ENCODE measurements around the gene BAIAP3. TPM values are rescaled to one million over a fixed set of nuclear protein-coding genes. Genes with fewer than 3 reads are reported as not detected.
A peak's percentile ranks its signal among the peaks of the same experiment; 100 is the strongest.

Gene BAIAP3
- total RNA-seq, 4 donors from 2014 or later, result 1.3 to 4.2 (median 2.3) TPM

- Histone ChIP-seq H3K27ac (replicated peaks in 1 of 4) (no peak overlapping the region), H3K9me3 (no peaks in the 10 kb centered on the region), H3K4me3 (no peak overlapping the region), H3K27me3 (no peaks in the 10 kb centered on the region), H3K4me1 (peaks cover 16 to 34% (median 27%) of the 10 kb centered on the region in 4 donors), H3K36me3 (peaks cover 14 to 49% (median 39%) of the 10 kb centered on the region in 4 donors)
- TF ChIP-seq CTCF (IDR thresholded peaks at IDR 0.05) (no peak), POLR2AphosphoS5 (IDR thresholded peaks at IDR 0.05) (no peak), EP300 (IDR thresholded peaks at IDR 0.05) (no peak), POLR2A (IDR thresholded peaks at IDR 0.05; ENCODE audit: low read depth) (no peak)
- no peak for DNase-seq (ENCODE audit: extremely low spot score)
- 80% methylated on average over 10 of the region's 10 CpGs for whole genome bisulfite sequencing
- intact Hi-C loops (cut with DNase I), result no loop called here
Observed at GRCh38 chr16:1377406-1378010, 44.1 kb downstream of the BAIAP3 start.

GRCh38 chr16:1378087-1378803, 44.8 kb downstream of the BAIAP3 start:
- WGBS, result 80% methylated on average over 1 of the region's 25 CpGs
- intact Hi-C loops (cut with DNase I), result no loop called here
- H3K27me3 ChIP-seq, result no peaks in the 10 kb centered on the region
- H3K4me1 ChIP-seq, result peaks cover 16 to 34% (median 27%) of the 10 kb centered on the region in 4 donors
- H3K4me3 ChIP-seq, result peak overlapping the region; percentile 55 to 65 (median 61)
- no peaks in the 10 kb centered on the region for H3K9me3 ChIP-seq
- peak overlapping the region in 2 of 4 donors; percentile 77 to 80 for H3K27ac ChIP-seq (replicated peaks in 1 of 4)
- no peak for DNase-seq (ENCODE audit: extremely low spot score)
- H3K36me3 ChIP-seq, result peaks cover 14 to 54% (median 45%) of the 10 kb centered on the region in 4 donors
- TF ChIP-seq POLR2A (IDR thresholded peaks at IDR 0.05; ENCODE audit: low read depth), result no peak
- no peak for TF ChIP-seq EP300 (IDR thresholded peaks at IDR 0.05)
- TF ChIP-seq CTCF (IDR thresholded peaks at IDR 0.05), result no peak
- TF ChIP-seq POLR2AphosphoS5 (IDR thresholded peaks at IDR 0.05), result no peak

GRCh38 chr16:1378804-1379303, 45.4 kb downstream of the BAIAP3 start:
- intact Hi-C loops (cut with DNase I), result no loop called here
- Histone ChIP-seq H3K4me3 (peak overlapping the region; percentile 55 to 65 (median 61)), H3K27me3 (no peaks in the 10 kb centered on the region), H3K4me1 (peaks cover 16 to 34% (median 27%) of the 10 kb centered on the region in 4 donors), H3K27ac (replicated peaks in 1 of 4) (peak overlapping the region; percentile 65 to 80 (median 72)), H3K9me3 (no peaks in the 10 kb centered on the region), H3K36me3 (peaks cover 19 to 60% (median 51%) of the 10 kb centered on the region in 4 donors)
- TF ChIP-seq CTCF (IDR thresholded peaks at IDR 0.05), result no peak
- no peak for TF ChIP-seq POLR2A (IDR thresholded peaks at IDR 0.05; ENCODE audit: low read depth)
- TF ChIP-seq EP300 (IDR thresholded peaks at IDR 0.05), result peak; percentile 22
- TF ChIP-seq POLR2AphosphoS5 (IDR thresholded peaks at IDR 0.05), result peak; percentile 54 to 66
- 0% methylated on average over 3 of the region's 31 CpGs for WGBS
- DNase-seq (ENCODE audit: extremely low spot score), result peak; percentile 93

- Histone ChIP-seq H3K4me1 (peaks cover 16 to 34% (median 27%) of the 10 kb centered on the region in 4 donors), H3K27me3 (no peaks in the 10 kb centered on the region), H3K9me3 (no peaks in the 10 kb centered on the region), H3K36me3 (peaks cover 20 to 62% (median 53%) of the 10 kb centered on the region in 4 donors), H3K27ac (replicated peaks in 1 of 4) (peak overlapping the region; percentile 65 to 80 (median 72)), H3K4me3 (peak overlapping the region; percentile 55 to 65 (median 61))
- intact Hi-C loops (cut with DNase I), result no loop called here
- WGBS, result no CpG with 5 or more reads among the region's 95 CpGs
- DNase-seq (ENCODE audit: extremely low spot score), result no peak
- TF ChIP-seq POLR2AphosphoS5 (IDR thresholded peaks at IDR 0.05), result no peak
- peak; percentile 39 for TF ChIP-seq POLR2A (IDR thresholded peaks at IDR 0.05; ENCODE audit: low read depth)
Observed at GRCh38 chr16:1379304-1380076, 46.0 kb downstream of the BAIAP3 start.

All from esophagus muscularis mucosa (tissue), 4 donors.